ENCODE data around the gene ELF2.

- TF ChIP-seq REST (IDR thresholded peaks at IDR 0.05; ENCODE audit: insufficient read depth in 1 of 2, low read depth in 2 of 2, low read length in 1 of 2): no peak
- no peak for TF ChIP-seq CTCF (IDR thresholded peaks at IDR 0.05)
Measured at GRCh38 chr4:139134403-139134802, 42.6 kb downstream of the ELF2 start.

Data from Panc1 (cell line).